GM12878 (cell line): ENCODE data around the gene IGSF8. TPM values are rescaled to one million over a fixed set of nuclear protein-coding genes. Genes with fewer than 3 reads are reported as not detected.

Source experiments
- ATAC-seq: fragments of 200-7000 bp; cut with Tn5 transposase; 3 replicates; pipeline ENCODE4 v1.9.1; 2020; ENCODE audit warnings: mild to moderate bottlenecking, moderate library complexity
- BruUV-seq: library from RNA; stranded (reverse); fragments of 400-500 nt; replicated peaks from 2 replicates; lab custom pipeline; 2021; lab: Mats Ljungman, UMichigan
- CTCF ChIA-PET: fragments of 300-600 bp; sonication (Branson Sonifier 250); formaldehyde crosslinking; extraction: SDS; loops from one replicate; lab custom pipeline; 2021; ENCODE audit warnings: inconsistent platforms; lab: Yijun Ruan, JAX
- POLR2A ChIA-PET: fragments of 350-600 bp; formaldehyde crosslinking; extraction: SDS; loops from one replicate; lab custom pipeline; 2021; ENCODE audit warnings: inconsistent platforms; lab: Charles Lee
- RAD21 ChIA-PET: fragments of 300-600 bp; sonication (Branson Sonifier 250); formaldehyde crosslinking; loops from one replicate; lab custom pipeline; 2023; ENCODE audit warnings: antibody characterized with exemption; ENCODE audit not compliant: unreplicated experiment; lab: Charles Lee
- SMC1A ChIA-PET: fragments of 300-600 bp; sonication (Branson Sonifier 250); formaldehyde crosslinking; loops from one replicate; lab custom pipeline; 2023; ENCODE audit not compliant: unreplicated experiment, uncharacterized antibody; lab: Charles Lee
- DNase-seq: peaks from one replicate; pipeline ENCODE4 v3.0.0-alpha.2; 2011; ENCODE audit warnings: low read depth, low spot score
- FAIRE-seq: peaks from 3 replicates; lab custom pipeline; 2011; peaks lifted over from hg19 to GRCh38; lab: Jason Lieb, UNC
- H2AFZ ChIP-seq: 2 replicates; pipeline ENCODE4 v1.6.0; 2011; ENCODE audit warnings: low read depth, low read length, control low read depth; ENCODE audit not compliant: control insufficient read depth
- H3K27ac ChIP-seq: 2 replicates; pipeline ENCODE4 v1.5.1; 2011; ENCODE audit warnings: control low read depth; ENCODE audit not compliant: control insufficient read depth, insufficient read depth
- H3K27me3 ChIP-seq, 2 experiments: replicated peaks in 1 of 2; 2 replicates each; pipeline versions ENCODE4 v1.6.0 to v1.6.1; 2011; ENCODE audit warnings: low read length in 1 of 2; ENCODE audit not compliant: control insufficient read depth in 2 of 2, insufficient read depth in 2 of 2
- H3K36me3 ChIP-seq, 2 experiments: 2 replicates each; pipeline ENCODE4 v1.5.1; 2011; ENCODE audit warnings: low read length in 1 of 2; ENCODE audit not compliant: control insufficient read depth in 2 of 2, insufficient read depth in 2 of 2
- H3K4me1 ChIP-seq: 2 replicates; pipeline ENCODE4 v1.6.1; 2011; ENCODE audit warnings: mild to moderate bottlenecking, low read length, moderate library complexity, mixed read lengths; ENCODE audit not compliant: control insufficient read depth, insufficient read depth
- H3K4me2 ChIP-seq: 2 replicates; pipeline ENCODE4 v1.6.0; 2011; ENCODE audit warnings: control low read depth; ENCODE audit not compliant: control insufficient read depth, insufficient read depth
- H3K4me3 ChIP-seq: fragments of 200-600 bp; sonication (generic); 2 replicates; pipeline ENCODE4 v1.5.1; 2016
- H3K79me2 ChIP-seq: 2 replicates; pipeline ENCODE4 v1.6.0; 2011; ENCODE audit warnings: low read length; ENCODE audit not compliant: control insufficient read depth, insufficient read depth
- H3K9ac ChIP-seq: 2 replicates; pipeline ENCODE4 v1.8.0; 2011; ENCODE audit warnings: low read length, control low read depth, mixed read lengths; ENCODE audit not compliant: control insufficient read depth, insufficient read depth
- H3K9me3 ChIP-seq: replicated peaks from 3 replicates; pipeline ENCODE4 v1.5.1; 2011; ENCODE audit warnings: mild to moderate bottlenecking, low read length; ENCODE audit not compliant: control insufficient read depth, insufficient read depth
- H4K20me1 ChIP-seq: 2 replicates; pipeline ENCODE4 v1.6.0; 2011; ENCODE audit not compliant: control insufficient read depth, insufficient read depth
- CBFB ChIP-seq: IDR thresholded peaks from 2 replicates; pipeline ENCODE4 v1.6.1; 2016; ENCODE audit warnings: antibody characterized with exemption, low read depth
- CEBPB ChIP-seq, 2 experiments: fragments of 150-350 bp in 1 of 2; IDR thresholded peaks; 2 replicates each; pipeline ENCODE4 v1.6.1; 2012 to 2014; ENCODE audit warnings: low read depth in 2 of 2, low read length in 2 of 2, borderline replicate concordance in 1 of 2, inconsistent platforms in 1 of 2
- CHD2 ChIP-seq: IDR thresholded peaks from 2 replicates; pipeline ENCODE4 v1.6.1; 2011; ENCODE audit warnings: low read depth, low read length, improper control_type of control experiment, borderline replicate concordance
- ELK1 ChIP-seq: IDR thresholded peaks from 2 replicates; pipeline ENCODE4 v1.6.1; 2012; ENCODE audit warnings: low read depth, low read length, improper control_type of control experiment
- GATAD2B ChIP-seq: fragments of 450-650 bp; conservative IDR thresholded peaks from 2 replicates; pipeline ENCODE4 v1.6.1; 2017; ENCODE audit warnings: low read depth, mild to moderate bottlenecking, moderate library complexity
- JUNB ChIP-seq: IDR thresholded peaks from 2 replicates; pipeline ENCODE4 v1.6.1; 2016; ENCODE audit warnings: antibody characterized with exemption, mild to moderate bottlenecking
- KAT2A ChIP-seq: conservative IDR thresholded peaks from 2 replicates; pipeline ENCODE4 v1.6.1; 2011; ENCODE audit warnings: low read depth, low read length; ENCODE audit not compliant: control insufficient read depth
- NFYA ChIP-seq: IDR thresholded peaks from 2 replicates; pipeline ENCODE4 v1.6.1; 2011; ENCODE audit warnings: low read depth, mild to moderate bottlenecking, low read length, improper control_type of control experiment, borderline replicate concordance
- NR2C1 ChIP-seq: fragments of 450-650 bp; IDR thresholded peaks from 2 replicates; pipeline ENCODE4 v1.6.1; 2017; ENCODE audit warnings: antibody characterized with exemption, mild to moderate bottlenecking, moderate library complexity
- NR2F1 ChIP-seq: fragments of 450-650 bp; conservative IDR thresholded peaks from 2 replicates; pipeline ENCODE4 v1.6.1; 2017; ENCODE audit warnings: mild to moderate bottlenecking
- TAF1 ChIP-seq: IDR thresholded peaks from 2 replicates; pipeline ENCODE4 v1.6.1; 2011; ENCODE audit warnings: mild to moderate bottlenecking, low read depth, low read length, borderline replicate concordance
- TARDBP ChIP-seq: IDR thresholded peaks from 2 replicates; pipeline ENCODE4 v1.6.1; 2016; ENCODE audit warnings: borderline replicate concordance
- YY1 ChIP-seq: IDR thresholded peaks from 2 replicates; pipeline ENCODE4 v1.6.1; 2011; ENCODE audit warnings: low read depth, mild to moderate bottlenecking, low read length
- ZBTB33 ChIP-seq: fragments of 450-650 bp; IDR thresholded peaks from 2 replicates; pipeline ENCODE4 v1.6.1; 2017; ENCODE audit warnings: mild to moderate bottlenecking
- ZNF592 ChIP-seq: fragments of 450-650 bp; IDR thresholded peaks from 2 replicates; pipeline ENCODE4 v1.6.1; 2017; ENCODE audit warnings: mild to moderate bottlenecking, moderate library complexity
- WGBS: methylation state at CpG from one replicate; pipeline ENCODE4 v1.1.6; 2016; ENCODE audit warnings: low lambda C conversion rate; ENCODE audit not compliant: insufficient replicate concordance, insufficient coverage; ENCODE audit errors: missing lambda C conversion rate; 5-methylcytosine and 5-hydroxymethylcytosine counted together
- in situ Hi-C: fragments of 300-500 bp; cut with MboI; formaldehyde crosslinking; loops from 9 replicates; pipeline ENCODE4 v1.14.3; 2018; ENCODE audit warnings: mixed read lengths
- intact Hi-C: fragments of 100-400 bp; cut with micrococcal nuclease; formaldehyde crosslinking; loops from one replicate; pipeline ENCODE4 v1.14.2; 2022; ENCODE audit not compliant: unreplicated experiment
- polyA plus RNA-seq, 11 experiments: library from polyadenylated mRNA; depleted of rRNA in 4 of 11; unstranded in 6 of 11; stranded (reverse) in 5 of 11; fragments of >200 nt; fragmentation: Nextera tagmentation in 4 of 11; fragmentation: Illumina TruSeq in 1 of 11; extraction: Ambion mirVana in 4 of 11; extraction: Trizol in 1 of 11; gene quantifications; 1 replicate in 1 of 11; 2 replicates in 10 of 11; pipeline versions ENCODE4 v1.2.1 to v1.2.3, GENCODE V29; 2011 to 2016; ENCODE audit warnings: inconsistent platforms in 2 of 11, missing spikeins in 2 of 11, low read depth in 1 of 11
- total RNA-seq, 4 experiments: library from RNA; depleted of rRNA in 3 of 4; stranded (reverse); fragments of >200 nt in 3 of 4; fragmentation: Illumina TruSeq in 1 of 4; extraction: Trizol in 1 of 4; gene quantifications; 2 replicates each; pipeline versions ENCODE4 v1.2.1 to v1.2.3, GENCODE V29; 2013 to 2021

The IGSF8 gene
- total and polyA plus RNA-seq, 10 of the 15 experiments (the other 5 are each of a cell fraction or from before 2014, with no cell fraction given) = 0.64 to 24.7 (median 13.9) TPM

GRCh38 chr1:160121388-160121787 is 23.0 kb upstream of the IGSF8 start (continued):
- no peak for TF ChIP-seq ZBTB33
- TF ChIP-seq JUNB = no peak
- TF ChIP-seq TAF1 = no peak
- TF ChIP-seq TARDBP = no peak
- TF ChIP-seq YY1 = no peak
- no peak for TF ChIP-seq KAT2A
- TF ChIP-seq NR2C1 = no peak
- TF ChIP-seq GATAD2B = no peak
- no peak for TF ChIP-seq ELK1
- no peak for TF ChIP-seq NR2F1

GRCh38 chr1:160120797-160121196 is 22.4 kb upstream of the IGSF8 start:
- WGBS = 52% methylated on average over 5 of the region's 5 CpGs
- H3K4me3 ChIP-seq = no peak overlapping the region
- no TSS peak for BruUV-seq
- TF ChIP-seq NFYA (no peak), CHD2 (no peak), ZNF592 (no peak), CBFB (no peak), CEBPB (IDR thresholded peaks at IDR 0.05; ENCODE audit: borderline replicate concordance in 1 of 2, low read depth in 2 of 2, low read length in 2 of 2) (no peak), ZBTB33 (no peak)

More at GRCh38 chr1:160120797-160121196, 22.4 kb upstream of the IGSF8 start:
- no peaks in the 10 kb centered on the region for H3K36me3 ChIP-seq
- CTCF ChIA-PET = interaction anchor here (0.6 kb wide), 1 partner anchor 71 kb away, joined by 3 read pairs; no protein-coding TSS in a partner anchor
- H3K4me2 ChIP-seq = no peak overlapping the region
- no peak overlapping the region for H3K27ac ChIP-seq
- H4K20me1 ChIP-seq = 0 out of 2 replicates have a peak, but pooled peaks cover 3% of the 10 kb centered on the region
- intact Hi-C loops = no loop called here
- no peaks in the 10 kb centered on the region for H3K9me3 ChIP-seq
- FAIRE-seq (no peak), ATAC-seq (no peak), DNase-seq (no peak)
- no peaks in the 10 kb centered on the region for H3K4me1 ChIP-seq
- no peaks in the 10 kb centered on the region for H3K79me2 ChIP-seq
- POLR2A ChIA-PET = no interaction called here
- no peak overlapping the region for H3K9ac ChIP-seq
- in situ Hi-C loops = no loop called here
- SMC1A ChIA-PET = no interaction called here
- peaks cover 0 to 5% of the 10 kb centered on the region in 2 experiments; a peak in 2 of 4 replicates for H3K27me3 ChIP-seq
- RAD21 ChIA-PET = no interaction called here
- no peak overlapping the region for H2AFZ ChIP-seq
